ENCODE data around the gene EFNA4.

The EFNA4 gene

GRCh38 chr1:155030899-155031298 is 32.6 kb upstream of the EFNA4 start:
- no peak for TF ChIP-seq CTCF (IDR thresholded peaks at IDR 0.05; ENCODE audit: insufficient read depth, low read length, missing control alignments)
- ChIA-PET CTCF (interaction anchor here (0.9 to 9.3 kb wide), 5 partner anchors 12 to 69 kb away, joined by 3 to 85 read pairs (median 3); partner anchors contain the start of genes ADAM15 and PYGO2), POLR2A (interaction anchor here (1.1 kb wide), 1 partner anchor 14 kb away, joined by 3 read pairs; no protein-coding TSS in a partner anchor)
- H3K4me3 ChIP-seq (ENCODE audit: low read depth, low read length), result no peak overlapping the region
- no peak for DNase-seq (ENCODE audit: low read depth, low spot score)

DNA sequence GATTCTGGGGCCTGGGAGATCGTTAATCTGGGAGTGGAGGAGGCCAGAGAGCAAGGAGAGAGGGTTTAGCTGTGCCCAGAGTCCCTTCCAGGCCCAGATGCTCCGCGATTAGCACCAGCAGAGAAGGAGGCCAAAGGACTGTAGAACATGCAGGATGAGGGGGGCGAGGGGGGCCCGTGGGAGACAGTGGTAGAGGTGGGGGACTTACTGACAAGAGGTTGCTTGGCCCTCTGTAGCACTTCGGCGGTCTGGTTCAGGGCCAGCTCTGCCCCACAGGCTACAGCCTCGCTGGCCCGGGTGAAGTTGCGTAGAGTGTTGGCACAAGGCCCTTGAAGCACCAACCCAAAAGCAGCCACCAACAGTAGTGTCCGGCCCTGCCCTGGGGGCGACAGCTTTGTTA is 30.7 kb upstream of the EFNA4 start:
- no peak for TF ChIP-seq CTCF (IDR thresholded peaks at IDR 0.05; ENCODE audit: insufficient read depth, low read length, missing control alignments)
- ChIA-PET CTCF (interaction anchor here (1.0 to 9.3 kb wide), 6 partner anchors 12 to 29 kb away, joined by 3 to 85 read pairs (median 4); no protein-coding TSS in a partner anchor), POLR2A (no interaction called here)
- DNase-seq (ENCODE audit: low read depth, low spot score), result no peak
- no peak overlapping the region for H3K4me3 ChIP-seq (ENCODE audit: low read depth, low read length)

DNA sequence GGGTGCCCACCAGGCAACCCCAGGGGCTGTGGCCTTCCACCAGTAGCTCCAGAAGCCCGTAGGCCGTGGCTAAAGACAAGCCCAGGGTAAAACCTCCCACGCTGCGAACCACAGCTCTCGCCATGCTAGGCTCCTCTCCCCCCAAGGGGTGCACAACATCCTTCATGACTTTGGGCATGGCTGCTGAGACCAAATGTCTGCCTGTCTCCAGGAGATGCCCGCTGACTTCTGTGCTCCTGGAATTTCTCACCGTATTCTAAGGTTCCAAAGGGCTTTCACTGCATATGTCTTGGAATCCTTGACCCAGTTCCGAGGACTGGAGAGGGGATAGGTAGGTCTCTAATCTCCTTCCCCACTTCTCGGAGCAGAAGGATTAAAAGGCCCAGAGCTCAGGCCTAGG is 30.0 kb upstream of the EFNA4 start, which contains the start of the genes DCST1 and DCST2:
DCST1 (plus strand) TSS at position 301 of the 400 bp plus-strand sequence. CDS start 213 bp downstream, outside the sequence.
DCST2 (minus strand) TSS at position 258 of the 400 bp plus-strand sequence; CDS start at position 178, 80 bp downstream.
- no peak within 1 kb of the TSS for H3K4me3 ChIP-seq (ENCODE audit: low read depth, low read length)
- TF ChIP-seq CTCF (IDR thresholded peaks at IDR 0.05; ENCODE audit: insufficient read depth, low read length, missing control alignments), result no peak
- DNase-seq (ENCODE audit: low read depth, low spot score), result no peak
- ChIA-PET POLR2A (no interaction called here), CTCF (interaction anchor here (1.0 to 9.3 kb wide), 8 partner anchors 11 to 34 kb away, joined by 3 to 85 read pairs (median 4); no protein-coding TSS in a partner anchor)

DNA sequence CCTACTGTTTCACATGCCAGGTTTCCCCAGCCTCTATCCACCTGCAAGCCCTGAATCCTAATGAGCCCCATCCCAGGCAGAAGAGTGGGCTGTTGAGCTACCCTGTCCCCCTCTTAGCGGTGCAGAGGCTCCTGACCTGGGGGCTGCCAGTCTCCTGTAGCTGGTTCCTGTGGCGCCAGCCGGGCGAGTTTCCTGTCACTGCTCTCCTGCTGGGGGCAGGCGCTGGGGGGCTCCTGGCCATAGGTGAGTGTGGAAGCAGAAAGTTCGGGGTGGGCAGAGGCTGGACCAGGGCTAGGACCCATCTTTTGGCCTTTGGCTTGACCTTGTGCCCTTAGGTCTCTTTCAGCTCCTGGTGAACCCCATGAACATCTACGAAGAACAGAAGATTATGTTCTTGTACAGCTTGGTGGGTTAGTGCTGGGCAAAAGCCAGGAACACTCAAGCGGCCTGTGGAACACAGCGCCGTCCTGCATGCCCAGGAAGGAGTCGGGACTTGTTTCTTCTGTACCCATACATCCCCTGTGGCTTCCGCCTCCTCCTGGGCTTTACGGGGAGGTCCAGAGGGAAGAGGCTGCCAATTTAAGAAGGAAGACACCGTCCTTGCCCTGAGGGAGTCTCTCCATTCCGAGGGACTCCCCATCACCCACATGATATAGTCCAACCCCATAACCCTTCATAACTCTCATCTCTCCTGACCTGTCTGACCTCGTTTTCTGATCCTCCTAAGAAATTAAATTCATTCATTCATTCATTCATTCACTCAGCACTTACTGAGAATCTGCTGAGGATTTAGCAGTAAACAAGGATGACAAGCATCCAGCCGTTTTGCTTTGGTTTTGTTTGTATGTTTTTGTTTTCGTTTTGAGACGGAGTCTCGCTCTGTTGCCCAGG is 29.0 kb upstream of the EFNA4 start:
- ChIA-PET POLR2A (no interaction called here), CTCF (interaction anchor here (0.9 to 9.3 kb wide), 6 partner anchors 10 to 90 kb away, joined by 3 to 85 read pairs (median 4); partner anchors contain the start of gene ADAM15)
- no peak for DNase-seq (ENCODE audit: low read depth, low spot score)
- no peak overlapping the region for H3K4me3 ChIP-seq (ENCODE audit: low read depth, low read length)
- no peak for TF ChIP-seq CTCF (IDR thresholded peaks at IDR 0.05; ENCODE audit: insufficient read depth, low read length, missing control alignments)

GRCh38 chr1:155035936-155036335 is 27.6 kb upstream of the EFNA4 start:
- no peak overlapping the region for H3K4me3 ChIP-seq (ENCODE audit: low read depth, low read length)
- POLR2A ChIA-PET, result no interaction called here
- no peak for TF ChIP-seq CTCF (IDR thresholded peaks at IDR 0.05; ENCODE audit: insufficient read depth, low read length, missing control alignments)
- DNase-seq (ENCODE audit: low read depth, low spot score), result no peak
- CTCF ChIA-PET, result interaction anchor here (1.7 to 20.6 kb wide), 3 partner anchors 9 to 24 kb away, joined by 7 to 433 read pairs (median 85); partner anchors contain the start of gene EFNA4

GRCh38 chr1:155037043-155037442 is 26.5 kb upstream of the EFNA4 start:
- no peak for DNase-seq (ENCODE audit: low read depth, low spot score)
- POLR2A ChIA-PET, result no interaction called here

More at GRCh38 chr1:155037043-155037442, 26.5 kb upstream of the EFNA4 start:
- CTCF ChIA-PET, result interaction anchor here (9.3 to 20.6 kb wide), 3 partner anchors 8 to 23 kb away, joined by 85 to 433 read pairs (median 176); partner anchors contain the start of gene EFNA4
- no peak overlapping the region for H3K4me3 ChIP-seq (ENCODE audit: low read depth, low read length)
- no peak for TF ChIP-seq CTCF (IDR thresholded peaks at IDR 0.05; ENCODE audit: insufficient read depth, low read length, missing control alignments)

Data from AG04449 (cell line).